SK-N-MC (cell line): ENCODE results near the gene PSMD11.

Source experiments
- EZH2 ChIP-seq: fragments of 200-600 bp; sonication (generic); IDR thresholded peaks from one replicate; pipeline ENCODE4 v1.6.1; 2017; ENCODE audit warnings: antibody characterized with exemption
- POLR2AphosphoS5 ChIP-seq: IDR thresholded peaks from 2 replicates; pipeline ENCODE4 v1.6.1; 2012; ENCODE audit warnings: mild to moderate bottlenecking, low read depth, low read length, borderline replicate concordance

GRCh38 chr17:32510466-32510865 is 66.2 kb downstream of the PSMD11 start:
- no peak for TF ChIP-seq POLR2AphosphoS5
- TF ChIP-seq EZH2, result no peak
